ENCODE measurements around the gene LDLRAP1. TPM values are rescaled to one million over a fixed set of nuclear protein-coding genes. Genes with fewer than 3 reads are reported as not detected.

Gene LDLRAP1
- total RNA-seq, 1 experiment from 2014 or later: 8.0 TPM

- no peak for DNase-seq (ENCODE audit: low spot score)
These were observed 18.6 kb upstream of the LDLRAP1 start for GRCh38 chr1:25524568-25525360.

- no peak for DNase-seq (ENCODE audit: low spot score)
These were observed 18.1 kb upstream of the LDLRAP1 start for GRCh38 chr1:25525361-25525688.

GRCh38 chr1:25526753-25527152, 16.7 kb upstream of the LDLRAP1 start:
- no peak for DNase-seq (ENCODE audit: low spot score)

- no peak for DNase-seq (ENCODE audit: low spot score)
These were observed 16.1 kb upstream of the LDLRAP1 start for GRCh38 chr1:25527226-25527846.

GRCh38 chr1:25527946-25528595, 15.3 kb upstream of the LDLRAP1 start:
- DNase-seq (ENCODE audit: low spot score): no peak

- DNase-seq (ENCODE audit: low spot score): no peak
These were observed 14.4 kb upstream of the LDLRAP1 start for GRCh38 chr1:25528881-25529517.

- DNase-seq (ENCODE audit: low spot score): no peak
These were observed 13.8 kb upstream of the LDLRAP1 start for GRCh38 chr1:25529518-25530185.

GRCh38 chr1:25530186-25531081, 13.0 kb upstream of the LDLRAP1 start:
- no peak for DNase-seq (ENCODE audit: low spot score)

- DNase-seq (ENCODE audit: low spot score): no peak
These were observed 12.3 kb upstream of the LDLRAP1 start for GRCh38 chr1:25531082-25531461.

GRCh38 chr1:25532970-25533369, 10.4 kb upstream of the LDLRAP1 start:
- no peak for DNase-seq (ENCODE audit: low spot score)

- DNase-seq (ENCODE audit: low spot score): no peak
These were observed 9.5 kb upstream of the LDLRAP1 start for GRCh38 chr1:25533775-25534409.

GRCh38 chr1:25534410-25534788, 9.0 kb upstream of the LDLRAP1 start:
- DNase-seq (ENCODE audit: low spot score): no peak

- DNase-seq (ENCODE audit: low spot score): no peak
These were observed 7.3 kb upstream of the LDLRAP1 start for GRCh38 chr1:25536124-25536523.

- no peak for DNase-seq (ENCODE audit: low spot score)
These were observed 6.1 kb upstream of the LDLRAP1 start for GRCh38 chr1:25537153-25537831.

GRCh38 chr1:25538191-25538767, 5.1 kb upstream of the LDLRAP1 start:
- no peak for DNase-seq (ENCODE audit: low spot score)

- DNase-seq (ENCODE audit: low spot score): no peak
These were observed 2.6 kb upstream of the LDLRAP1 start for GRCh38 chr1:25540750-25541342.

GRCh38 chr1:25541425-25541824, 2.0 kb upstream of the LDLRAP1 start:
- no peak for DNase-seq (ENCODE audit: low spot score)

- DNase-seq (ENCODE audit: low spot score): no peak
These were observed 1.3 kb upstream of the LDLRAP1 start for GRCh38 chr1:25541889-25542658.
